ENCODE results near the gene FOXP2. TPM values are rescaled to one million over a fixed set of nuclear protein-coding genes. Genes with fewer than 3 reads are reported as not detected.

The FOXP2 gene
- total RNA-seq, 1 donor from 2014 or later, result 2.1 TPM

GRCh38 chr7:114649689-114650088, 235.1 kb downstream of the FOXP2 start:
- H3K4me3 ChIP-seq, result no peak overlapping the region
- H3K4me1 ChIP-seq, result no peaks in the 10 kb centered on the region
- no peaks in the 10 kb centered on the region for H3K9me3 ChIP-seq (replicated peaks)
- intact Hi-C loops (cut with micrococcal nuclease), result no loop called here
- H3K27ac ChIP-seq (replicated peaks), result no peak overlapping the region
- H3K36me3 ChIP-seq, result no peaks in the 10 kb centered on the region
- DNase-seq, result no peak
- TF ChIP-seq CTCF (IDR thresholded peaks at IDR 0.05; ENCODE audit: borderline replicate concordance), result no peak
- no peaks in the 10 kb centered on the region for H3K27me3 ChIP-seq (ENCODE audit: low read depth)

DNA sequence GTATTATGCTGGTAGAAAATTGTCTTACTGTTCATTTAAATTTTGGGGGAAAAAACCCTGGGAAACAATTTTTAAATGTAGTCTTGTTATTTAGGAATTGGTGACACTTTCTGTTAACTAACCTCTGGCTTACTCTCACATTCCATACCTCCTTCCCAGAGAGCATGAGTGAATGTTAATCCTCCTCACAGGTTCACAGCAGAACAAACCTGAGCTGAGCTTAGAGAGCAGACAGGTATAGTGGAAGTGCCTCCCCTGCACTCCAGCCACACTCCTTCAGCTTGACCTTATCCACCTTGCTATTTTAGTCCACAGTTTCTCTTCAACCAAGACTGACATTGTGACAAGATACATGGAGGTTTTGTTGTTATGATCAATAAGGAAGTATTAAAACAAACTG, 235.9 kb downstream of the FOXP2 start:
- Histone ChIP-seq H3K4me1 (no peaks in the 10 kb centered on the region), H3K36me3 (no peaks in the 10 kb centered on the region), H3K4me3 (no peak overlapping the region), H3K27ac (replicated peaks) (no peak overlapping the region), H3K9me3 (replicated peaks) (no peaks in the 10 kb centered on the region), H3K27me3 (ENCODE audit: low read depth) (no peaks in the 10 kb centered on the region)
- DNase-seq, result no peak
- intact Hi-C loops (cut with micrococcal nuclease), result no loop called here
- no peak for TF ChIP-seq CTCF (IDR thresholded peaks at IDR 0.05; ENCODE audit: borderline replicate concordance)

- Histone ChIP-seq H3K27me3 (ENCODE audit: low read depth) (no peaks in the 10 kb centered on the region), H3K4me3 (no peak overlapping the region), H3K36me3 (no peaks in the 10 kb centered on the region), H3K9me3 (replicated peaks) (no peaks in the 10 kb centered on the region), H3K27ac (replicated peaks) (no peak overlapping the region), H3K4me1 (no peaks in the 10 kb centered on the region)
- TF ChIP-seq CTCF (IDR thresholded peaks at IDR 0.05; ENCODE audit: borderline replicate concordance), result no peak
- intact Hi-C loops (cut with micrococcal nuclease), result no loop called here
- DNase-seq, result no peak
Measured at GRCh38 chr7:114652041-114652440, 237.4 kb downstream of the FOXP2 start.

DNA sequence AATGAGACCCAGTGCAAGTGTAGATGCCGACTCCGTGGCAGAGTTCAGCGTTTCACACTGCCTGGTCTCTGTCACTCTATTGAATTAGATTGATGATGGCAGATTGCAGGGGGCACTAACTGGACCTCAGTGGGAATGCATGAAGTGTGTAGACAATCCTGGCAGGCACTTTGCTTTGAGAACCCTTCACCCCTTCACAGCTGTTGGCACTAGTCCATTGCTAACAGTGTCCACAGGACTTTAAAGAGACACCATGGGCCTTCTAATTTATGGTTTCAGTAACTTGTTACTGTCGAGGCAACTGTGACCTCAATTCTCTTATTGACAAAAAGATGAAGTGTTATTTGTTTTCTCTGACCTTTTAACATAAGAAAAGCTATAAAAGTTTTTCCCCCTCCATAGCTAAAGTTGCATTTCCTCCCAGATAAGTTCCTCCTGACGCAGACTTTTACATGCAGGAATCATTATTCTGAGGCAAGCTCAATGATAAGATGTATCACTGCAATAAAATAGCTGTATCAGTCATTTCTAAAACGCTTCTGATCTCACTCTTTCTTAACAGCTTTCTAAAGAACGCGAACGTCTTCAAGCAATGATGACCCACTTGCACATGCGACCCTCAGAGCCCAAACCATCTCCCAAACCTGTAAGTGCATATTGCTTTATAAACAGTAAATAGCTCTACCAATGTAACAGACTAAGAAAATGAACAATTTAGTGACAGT, 238.9 kb downstream of the FOXP2 start:
- H3K27ac ChIP-seq (replicated peaks), result no peak overlapping the region
- H3K4me3 ChIP-seq, result no peak overlapping the region
- no peak for DNase-seq
- no peak for TF ChIP-seq CTCF (IDR thresholded peaks at IDR 0.05; ENCODE audit: borderline replicate concordance)
- intact Hi-C loops (cut with micrococcal nuclease), result no loop called here
- H3K27me3 ChIP-seq (ENCODE audit: low read depth), result no peaks in the 10 kb centered on the region
- no peaks in the 10 kb centered on the region for H3K36me3 ChIP-seq
- H3K9me3 ChIP-seq (replicated peaks), result no peaks in the 10 kb centered on the region
- no peaks in the 10 kb centered on the region for H3K4me1 ChIP-seq

DNA sequence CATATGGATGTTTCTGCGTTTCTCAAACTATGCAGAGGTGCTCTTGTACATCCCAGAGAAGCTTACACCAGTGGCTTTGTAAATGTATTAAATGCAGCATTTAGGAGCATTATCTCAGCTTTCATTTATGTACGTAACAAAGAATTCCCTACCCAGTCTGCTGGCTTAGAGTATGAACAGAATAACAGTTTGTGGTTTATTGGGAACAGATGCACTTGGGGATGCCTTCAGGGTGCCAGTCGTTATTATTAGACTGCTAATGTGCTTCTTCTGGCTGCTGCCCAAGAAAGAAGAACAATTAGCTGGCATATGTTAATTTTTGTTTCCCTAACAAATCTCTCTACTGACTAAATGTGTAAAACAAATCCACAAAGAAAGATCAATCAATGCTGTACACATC, 241.9 kb downstream of the FOXP2 start:
- intact Hi-C loops (cut with micrococcal nuclease), result no loop called here
- H3K27ac ChIP-seq (replicated peaks), result no peak overlapping the region
- H3K4me1 ChIP-seq, result peaks cover 7% of the 10 kb centered on the region
- H3K36me3 ChIP-seq, result no peaks in the 10 kb centered on the region
- H3K4me3 ChIP-seq, result no peak overlapping the region
- no peaks in the 10 kb centered on the region for H3K9me3 ChIP-seq (replicated peaks)
- no peaks in the 10 kb centered on the region for H3K27me3 ChIP-seq (ENCODE audit: low read depth)
- DNase-seq, result no peak
- TF ChIP-seq CTCF (IDR thresholded peaks at IDR 0.05; ENCODE audit: borderline replicate concordance), result no peak
